ENCODE measurements around the gene FHIT.

FHIT gene

DNA sequence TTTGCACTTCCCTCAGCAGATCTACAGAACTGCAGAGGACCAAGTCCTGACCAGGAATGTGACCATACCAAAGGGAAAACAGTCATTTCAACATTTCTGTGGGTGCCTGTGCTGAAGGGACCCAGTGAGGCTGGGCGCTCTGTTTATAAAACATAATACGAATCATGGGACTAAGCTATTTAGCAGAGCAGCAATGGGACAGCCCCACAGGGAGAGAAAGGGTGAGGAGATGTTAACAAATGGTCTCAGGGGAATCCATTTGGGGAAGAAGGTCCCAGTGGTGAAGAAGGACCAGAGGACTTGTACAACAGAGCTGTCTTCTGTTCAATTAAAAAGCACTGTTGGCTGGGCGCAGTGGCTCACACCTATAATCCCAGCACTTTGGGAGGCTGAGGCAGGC, 1025.4 kb downstream of the FHIT start:
- Histone ChIP-seq H3K9ac (ENCODE audit: low read depth in 1 of 2, low read length in 2 of 2) (no peak overlapping the region), H3K27me3 (ENCODE audit: control insufficient read depth in 1 of 2, insufficient read depth in 2 of 2, low read length in 2 of 2) (no peaks in the 10 kb centered on the region), H3K9me3 (ENCODE audit: control insufficient read depth in 1 of 2, low read length in 2 of 2) (no peaks in the 10 kb centered on the region), H3K27ac (ENCODE audit: low read depth, low read length) (no peak overlapping the region), H3K36me3 (ENCODE audit: control insufficient read depth in 1 of 2, insufficient read depth in 2 of 2, low read length in 2 of 2) (no peaks in the 10 kb centered on the region), H3K4me3 (ENCODE audit: low read depth in 1 of 2, low read length in 2 of 2) (no peak overlapping the region), H3K4me1 (ENCODE audit: control insufficient read depth in 1 of 2, insufficient read depth in 2 of 2, low read length in 2 of 2) (no peaks in the 10 kb centered on the region)

DNA sequence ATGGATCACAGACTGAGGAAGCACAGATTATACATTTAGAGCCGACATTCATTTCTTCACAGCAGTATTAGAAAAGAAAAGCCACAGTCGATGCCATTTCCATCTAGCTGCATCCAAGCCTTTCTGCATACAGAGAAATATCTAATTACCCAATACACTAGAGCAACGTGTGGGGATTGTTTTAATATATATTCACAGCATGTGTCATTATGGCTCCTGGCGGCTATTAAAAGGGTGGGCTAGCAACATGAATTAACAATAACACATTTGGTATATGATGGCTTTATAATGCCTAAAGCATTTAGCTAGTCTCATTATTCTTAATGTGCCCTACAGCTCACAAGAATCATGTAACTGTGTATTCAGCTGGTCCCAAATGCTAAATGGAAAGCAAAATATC, 1030.5 kb downstream of the FHIT start:
- no peaks in the 10 kb centered on the region for H3K36me3 ChIP-seq (ENCODE audit: control insufficient read depth in 1 of 2, insufficient read depth in 2 of 2, low read length in 2 of 2)
- H3K9ac ChIP-seq (ENCODE audit: low read depth in 1 of 2, low read length in 2 of 2): no peak overlapping the region
- H3K27ac ChIP-seq (ENCODE audit: low read depth, low read length): no peak overlapping the region
- no peaks in the 10 kb centered on the region for H3K4me1 ChIP-seq (ENCODE audit: control insufficient read depth in 1 of 2, insufficient read depth in 2 of 2, low read length in 2 of 2)
- H3K9me3 ChIP-seq (ENCODE audit: control insufficient read depth in 1 of 2, low read length in 2 of 2): no peaks in the 10 kb centered on the region
- H3K4me3 ChIP-seq (ENCODE audit: low read depth in 1 of 2, low read length in 2 of 2): no peak overlapping the region
- H3K27me3 ChIP-seq (ENCODE audit: control insufficient read depth in 1 of 2, insufficient read depth in 2 of 2, low read length in 2 of 2): no peaks in the 10 kb centered on the region

DNA sequence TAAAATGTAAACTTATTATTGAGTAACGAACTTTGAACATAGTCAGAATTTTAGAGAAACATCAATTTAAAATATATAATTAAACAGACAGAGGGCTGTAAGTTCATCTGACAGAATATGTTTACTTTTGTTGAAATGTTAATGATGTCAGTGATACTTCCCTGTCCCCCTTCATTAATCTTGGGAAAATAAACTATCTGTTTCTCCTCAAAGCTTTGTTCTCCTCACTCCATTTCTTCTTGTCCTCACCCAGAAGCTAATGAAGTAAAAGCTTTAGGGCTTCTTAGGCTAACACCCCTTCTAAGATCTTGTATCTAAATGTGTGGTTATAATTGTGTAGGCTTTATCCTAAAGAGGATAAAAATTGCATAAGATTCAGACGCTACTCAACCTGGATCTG, 1031.8 kb downstream of the FHIT start:
- no peaks in the 10 kb centered on the region for H3K9me3 ChIP-seq (ENCODE audit: control insufficient read depth in 1 of 2, low read length in 2 of 2)
- H3K27me3 ChIP-seq (ENCODE audit: control insufficient read depth in 1 of 2, insufficient read depth in 2 of 2, low read length in 2 of 2): no peaks in the 10 kb centered on the region
- no peak overlapping the region for H3K9ac ChIP-seq (ENCODE audit: low read depth in 1 of 2, low read length in 2 of 2)
- no peaks in the 10 kb centered on the region for H3K4me1 ChIP-seq (ENCODE audit: control insufficient read depth in 1 of 2, insufficient read depth in 2 of 2, low read length in 2 of 2)
- no peak overlapping the region for H3K4me3 ChIP-seq (ENCODE audit: low read depth in 1 of 2, low read length in 2 of 2)
- no peak overlapping the region for H3K27ac ChIP-seq (ENCODE audit: low read depth, low read length)
- no peaks in the 10 kb centered on the region for H3K36me3 ChIP-seq (ENCODE audit: control insufficient read depth in 1 of 2, insufficient read depth in 2 of 2, low read length in 2 of 2)

DNA sequence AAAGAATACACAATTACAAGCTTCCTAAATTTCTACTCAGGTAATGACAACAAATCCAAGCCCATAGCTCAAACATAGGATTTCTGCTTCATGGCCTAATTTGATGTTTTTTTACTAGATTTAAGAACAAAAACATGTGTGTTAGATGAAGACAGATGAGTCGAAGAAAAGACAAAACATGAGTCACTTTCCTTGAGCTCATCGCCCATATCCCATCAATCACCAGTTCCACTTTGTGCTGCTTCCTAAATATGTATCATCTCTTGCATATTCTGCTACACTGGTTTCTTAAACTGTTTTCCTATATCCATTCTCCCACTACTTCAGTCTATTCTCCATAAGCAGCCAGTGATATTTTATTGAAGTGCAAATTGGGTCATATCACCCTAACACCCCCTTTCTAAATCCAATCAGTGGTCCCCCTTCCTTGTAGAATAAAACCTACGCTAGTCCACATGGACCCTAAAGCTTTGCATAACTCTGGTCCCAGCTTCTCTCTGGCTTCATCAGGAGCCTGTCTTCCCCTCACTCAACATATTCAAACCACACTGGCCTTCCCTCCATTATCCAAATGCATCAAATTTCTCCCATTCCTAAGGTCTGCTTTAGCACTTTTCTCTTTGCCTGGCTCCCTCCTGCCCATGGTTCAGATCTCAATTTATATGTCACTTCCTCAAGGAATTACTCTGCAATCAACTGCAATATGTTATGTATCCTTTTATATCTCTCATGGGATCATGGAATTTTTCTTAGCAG, 1033.9 kb downstream of the FHIT start:
- no peak overlapping the region for H3K4me3 ChIP-seq (ENCODE audit: low read depth in 1 of 2, low read length in 2 of 2)

DNA sequence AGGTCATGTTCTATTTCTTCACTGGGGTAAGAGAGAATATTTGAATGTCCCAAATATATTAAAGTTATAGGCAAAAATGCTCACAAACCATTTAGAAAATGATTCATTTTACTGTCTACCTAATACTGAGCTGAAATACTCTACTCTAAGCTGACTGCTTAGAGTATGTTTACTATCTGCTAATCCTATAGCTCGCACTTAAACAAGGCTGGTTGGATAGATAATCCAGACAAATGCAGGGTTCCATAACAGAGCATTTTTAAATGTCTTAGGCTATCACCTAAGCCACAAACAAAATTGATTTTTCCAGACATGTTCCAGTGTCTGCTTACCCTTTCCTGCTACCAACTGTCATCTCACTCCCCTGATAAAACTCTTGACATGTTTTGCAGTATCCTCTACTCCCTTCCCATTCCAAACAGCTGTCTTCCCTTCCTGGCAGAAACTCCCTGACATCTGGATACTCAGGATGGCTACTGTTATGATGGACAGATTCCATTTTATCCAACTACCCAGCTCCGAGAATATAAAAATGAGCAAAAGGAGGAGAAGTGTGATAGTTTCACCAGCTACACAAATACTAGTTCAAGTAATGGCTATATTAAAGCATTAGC, 1034.7 kb downstream of the FHIT start:
- no peak overlapping the region for H3K9ac ChIP-seq (ENCODE audit: low read depth in 1 of 2, low read length in 2 of 2)
- no peaks in the 10 kb centered on the region for H3K27me3 ChIP-seq (ENCODE audit: control insufficient read depth in 1 of 2, insufficient read depth in 2 of 2, low read length in 2 of 2)
- no peaks in the 10 kb centered on the region for H3K4me1 ChIP-seq (ENCODE audit: control insufficient read depth in 1 of 2, insufficient read depth in 2 of 2, low read length in 2 of 2)
- H3K27ac ChIP-seq (ENCODE audit: low read depth, low read length): no peak overlapping the region
- no peaks in the 10 kb centered on the region for H3K36me3 ChIP-seq (ENCODE audit: control insufficient read depth in 1 of 2, insufficient read depth in 2 of 2, low read length in 2 of 2)
- no peaks in the 10 kb centered on the region for H3K9me3 ChIP-seq (ENCODE audit: control insufficient read depth in 1 of 2, low read length in 2 of 2)
- H3K4me3 ChIP-seq (ENCODE audit: low read depth in 1 of 2, low read length in 2 of 2): no peak overlapping the region

More for the DNA sequence above, 1033.9 kb downstream of the FHIT start:
- no peaks in the 10 kb centered on the region for H3K36me3 ChIP-seq (ENCODE audit: control insufficient read depth in 1 of 2, insufficient read depth in 2 of 2, low read length in 2 of 2)
- no peaks in the 10 kb centered on the region for H3K4me1 ChIP-seq (ENCODE audit: control insufficient read depth in 1 of 2, insufficient read depth in 2 of 2, low read length in 2 of 2)
- H3K27me3 ChIP-seq (ENCODE audit: control insufficient read depth in 1 of 2, insufficient read depth in 2 of 2, low read length in 2 of 2): no peaks in the 10 kb centered on the region
- H3K9me3 ChIP-seq (ENCODE audit: control insufficient read depth in 1 of 2, low read length in 2 of 2): no peaks in the 10 kb centered on the region
- no peak overlapping the region for H3K27ac ChIP-seq (ENCODE audit: low read depth, low read length)
- no peak overlapping the region for H3K9ac ChIP-seq (ENCODE audit: low read depth in 1 of 2, low read length in 2 of 2)

DNA sequence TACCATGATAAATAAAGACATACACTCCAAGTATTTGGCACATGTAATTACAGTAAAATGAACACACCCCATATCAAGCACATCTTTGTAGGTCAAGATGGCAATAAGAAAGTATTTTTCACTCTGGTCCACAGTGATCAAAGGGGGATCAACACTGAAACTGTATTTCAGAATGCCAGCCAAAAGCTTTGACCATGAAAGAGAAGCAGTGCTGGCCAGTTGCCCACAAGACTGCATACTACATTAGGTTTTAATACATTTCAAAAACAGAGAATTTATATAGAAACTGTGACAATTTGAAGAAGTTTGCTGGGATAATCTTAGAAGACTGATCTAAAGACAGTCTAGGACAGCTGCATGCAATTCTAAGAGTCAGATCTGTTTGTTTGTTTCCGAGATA, 1035.3 kb downstream of the FHIT start:
- Histone ChIP-seq H3K9me3 (ENCODE audit: control insufficient read depth in 1 of 2, low read length in 2 of 2) (no peaks in the 10 kb centered on the region), H3K4me3 (ENCODE audit: low read depth in 1 of 2, low read length in 2 of 2) (no peak overlapping the region), H3K27me3 (ENCODE audit: control insufficient read depth in 1 of 2, insufficient read depth in 2 of 2, low read length in 2 of 2) (no peaks in the 10 kb centered on the region), H3K27ac (ENCODE audit: low read depth, low read length) (no peak overlapping the region), H3K4me1 (ENCODE audit: control insufficient read depth in 1 of 2, insufficient read depth in 2 of 2, low read length in 2 of 2) (no peaks in the 10 kb centered on the region), H3K9ac (ENCODE audit: low read depth in 1 of 2, low read length in 2 of 2) (no peak overlapping the region), H3K36me3 (ENCODE audit: control insufficient read depth in 1 of 2, insufficient read depth in 2 of 2, low read length in 2 of 2) (no peaks in the 10 kb centered on the region)

DNA sequence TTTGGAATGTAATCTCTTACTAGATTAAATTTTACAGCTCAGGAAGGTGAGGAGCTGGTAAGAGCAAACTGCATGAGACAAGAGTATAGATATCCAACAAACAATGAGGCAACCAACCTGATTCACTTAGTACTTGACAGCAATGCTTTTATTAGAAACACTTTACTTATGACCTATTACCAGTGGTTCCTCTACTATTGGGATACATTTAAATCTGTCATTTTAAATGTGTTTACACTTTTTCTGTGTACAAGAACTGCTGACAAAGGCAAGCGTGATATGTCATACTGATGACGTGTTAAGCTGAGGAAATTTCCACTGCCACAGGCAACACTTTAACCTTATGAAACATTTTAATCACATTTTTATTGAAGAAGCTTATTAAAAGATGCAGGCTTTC, 1043.3 kb downstream of the FHIT start:
- no peaks in the 10 kb centered on the region for H3K27me3 ChIP-seq (ENCODE audit: control insufficient read depth in 1 of 2, insufficient read depth in 2 of 2, low read length in 2 of 2)

DNA sequence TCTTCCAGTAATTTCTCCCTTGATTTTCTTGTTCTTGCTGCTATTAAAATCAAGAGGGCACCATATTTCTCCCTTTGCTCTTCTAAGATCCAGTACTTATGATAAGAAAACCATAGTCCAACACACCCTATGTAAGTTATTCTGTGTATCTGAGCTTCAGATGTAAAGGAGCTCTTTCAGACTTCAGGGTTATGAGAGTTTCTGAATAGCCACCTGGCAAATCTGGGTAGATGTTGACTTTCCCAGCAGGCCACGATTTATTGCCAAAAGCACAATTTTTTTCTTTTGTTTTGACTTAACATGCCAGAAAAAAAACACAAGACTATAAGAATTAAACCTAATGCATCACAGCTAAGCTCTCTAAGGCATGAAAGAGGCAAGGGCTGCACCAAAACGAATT, 1045.0 kb downstream of the FHIT start:
- Histone ChIP-seq H3K4me3 (ENCODE audit: low read depth in 1 of 2, low read length in 2 of 2) (no peak overlapping the region), H3K9me3 (ENCODE audit: control insufficient read depth in 1 of 2, low read length in 2 of 2) (no peaks in the 10 kb centered on the region), H3K27me3 (ENCODE audit: control insufficient read depth in 1 of 2, insufficient read depth in 2 of 2, low read length in 2 of 2) (no peaks in the 10 kb centered on the region), H3K4me1 (ENCODE audit: control insufficient read depth in 1 of 2, insufficient read depth in 2 of 2, low read length in 2 of 2) (no peaks in the 10 kb centered on the region), H3K36me3 (ENCODE audit: control insufficient read depth in 1 of 2, insufficient read depth in 2 of 2, low read length in 2 of 2) (no peaks in the 10 kb centered on the region), H3K27ac (ENCODE audit: low read depth, low read length) (no peak overlapping the region), H3K9ac (ENCODE audit: low read depth in 1 of 2, low read length in 2 of 2) (no peak overlapping the region)

More for the DNA sequence above, 1043.3 kb downstream of the FHIT start:
- Histone ChIP-seq H3K4me3 (ENCODE audit: low read depth in 1 of 2, low read length in 2 of 2) (no peak overlapping the region), H3K9me3 (ENCODE audit: control insufficient read depth in 1 of 2, low read length in 2 of 2) (no peaks in the 10 kb centered on the region), H3K27ac (ENCODE audit: low read depth, low read length) (no peak overlapping the region), H3K36me3 (ENCODE audit: control insufficient read depth in 1 of 2, insufficient read depth in 2 of 2, low read length in 2 of 2) (no peaks in the 10 kb centered on the region), H3K9ac (ENCODE audit: low read depth in 1 of 2, low read length in 2 of 2) (no peak overlapping the region), H3K4me1 (ENCODE audit: control insufficient read depth in 1 of 2, insufficient read depth in 2 of 2, low read length in 2 of 2) (no peaks in the 10 kb centered on the region)

DNA sequence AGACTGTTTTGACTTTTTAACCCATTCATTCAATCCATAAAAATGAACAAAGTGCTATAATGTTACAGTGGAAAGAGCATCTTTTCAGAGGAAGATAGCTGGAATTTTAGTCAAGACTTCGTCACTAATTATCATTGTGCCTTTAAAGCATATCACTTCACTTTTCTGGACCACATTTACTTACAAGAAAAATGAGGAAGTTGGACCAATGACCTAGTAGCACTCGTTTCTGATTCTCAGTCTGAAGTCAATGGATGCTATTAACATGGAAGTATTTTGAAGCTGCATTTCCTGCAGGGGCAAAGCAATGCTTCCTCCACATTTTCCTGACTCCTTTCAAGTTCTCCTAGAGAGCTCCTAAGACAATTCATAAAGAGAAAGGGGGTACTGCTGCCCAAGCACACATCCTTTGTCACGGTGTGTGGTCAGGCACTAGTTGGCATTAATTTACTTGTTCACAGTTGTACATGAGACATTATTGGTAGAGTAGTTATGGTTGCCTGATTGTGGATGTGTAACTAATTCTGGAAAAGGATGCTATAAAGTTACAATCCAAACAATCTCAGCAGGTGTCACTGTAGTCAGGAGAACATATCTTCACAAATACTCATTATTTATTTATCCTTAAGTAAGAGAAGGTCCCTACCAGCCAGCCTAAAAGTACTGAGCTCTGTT, 1049.1 kb downstream of the FHIT start:
- Histone ChIP-seq H3K9ac (ENCODE audit: low read depth in 1 of 2, low read length in 2 of 2) (no peak overlapping the region), H3K9me3 (ENCODE audit: control insufficient read depth in 1 of 2, low read length in 2 of 2) (no peaks in the 10 kb centered on the region), H3K4me1 (ENCODE audit: control insufficient read depth in 1 of 2, insufficient read depth in 2 of 2, low read length in 2 of 2) (no peaks in the 10 kb centered on the region), H3K4me3 (ENCODE audit: low read depth in 1 of 2, low read length in 2 of 2) (no peak overlapping the region), H3K36me3 (ENCODE audit: control insufficient read depth in 1 of 2, insufficient read depth in 2 of 2, low read length in 2 of 2) (no peaks in the 10 kb centered on the region), H3K27ac (ENCODE audit: low read depth, low read length) (no peak overlapping the region), H3K27me3 (ENCODE audit: control insufficient read depth in 1 of 2, insufficient read depth in 2 of 2, low read length in 2 of 2) (no peaks in the 10 kb centered on the region)

DNA sequence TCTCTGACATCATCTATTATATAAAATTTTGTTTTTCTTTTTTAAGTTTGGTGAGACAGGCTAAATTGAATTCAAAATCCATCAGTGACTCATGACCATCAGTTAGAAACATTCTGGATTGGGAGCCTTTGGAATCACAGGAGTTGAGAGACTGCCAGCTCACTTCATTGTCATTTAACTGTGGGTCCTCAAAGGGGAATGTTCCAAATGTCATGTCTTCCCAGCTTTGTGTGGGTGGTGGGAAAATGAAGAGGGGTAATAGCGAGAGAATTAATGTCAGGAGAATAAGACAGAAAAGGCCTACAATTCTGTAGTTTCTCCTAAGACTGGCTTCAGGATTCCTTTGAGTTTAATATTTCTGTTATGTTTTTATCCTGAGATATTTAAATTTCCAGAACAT, 1051.9 kb downstream of the FHIT start:
- H3K9me3 ChIP-seq (ENCODE audit: control insufficient read depth in 1 of 2, low read length in 2 of 2): no peaks in the 10 kb centered on the region
- no peaks in the 10 kb centered on the region for H3K27me3 ChIP-seq (ENCODE audit: control insufficient read depth in 1 of 2, insufficient read depth in 2 of 2, low read length in 2 of 2)
- H3K9ac ChIP-seq (ENCODE audit: low read depth in 1 of 2, low read length in 2 of 2): no peak overlapping the region
- H3K36me3 ChIP-seq (ENCODE audit: control insufficient read depth in 1 of 2, insufficient read depth in 2 of 2, low read length in 2 of 2): no peaks in the 10 kb centered on the region
- no peak overlapping the region for H3K27ac ChIP-seq (ENCODE audit: low read depth, low read length)
- H3K4me1 ChIP-seq (ENCODE audit: control insufficient read depth in 1 of 2, insufficient read depth in 2 of 2, low read length in 2 of 2): no peaks in the 10 kb centered on the region
- H3K4me3 ChIP-seq (ENCODE audit: low read depth in 1 of 2, low read length in 2 of 2): no peak overlapping the region

Data from duodenal mucosa (tissue), 2 donors.